ENCODE data around the gene EXOSC2. TPM values are rescaled to one million over a fixed set of nuclear protein-coding genes. Genes with fewer than 3 reads are reported as not detected.

EXOSC2 gene
- total RNA-seq, 1 donor from 2014 or later: 18.4 TPM

- H3K4me3 ChIP-seq: no peak overlapping the region
- DNase-seq (no peak), ATAC-seq (no peak)
- peaks cover 53% of the 10 kb centered on the region for H3K4me1 ChIP-seq
- H3K27ac ChIP-seq: no peak overlapping the region
- H3K9me3 ChIP-seq: no peaks in the 10 kb centered on the region
- no peaks in the 10 kb centered on the region for H3K36me3 ChIP-seq
- no peak for TF ChIP-seq CTCF (IDR thresholded peaks at IDR 0.05)
- H3K27me3 ChIP-seq (ENCODE audit: low read depth): peaks cover 79% of the 10 kb centered on the region
- intact Hi-C loops (cut with DNase I): no loop called here
These were observed 27.9 kb upstream of the EXOSC2 start for GRCh38 chr9:130665431-130666392.

- no peak for DNase-seq
- no peaks in the 10 kb centered on the region for H3K36me3 ChIP-seq
- no peak overlapping the region for H3K27ac ChIP-seq
- peaks cover 45% of the 10 kb centered on the region for H3K4me1 ChIP-seq
- H3K27me3 ChIP-seq (ENCODE audit: low read depth): peaks cover 71% of the 10 kb centered on the region
- H3K4me3 ChIP-seq: no peak overlapping the region
- no peak for TF ChIP-seq CTCF (IDR thresholded peaks at IDR 0.05)
- ATAC-seq: no peak
- no peaks in the 10 kb centered on the region for H3K9me3 ChIP-seq
- intact Hi-C loops (cut with DNase I): no loop called here
These were observed 27.0 kb upstream of the EXOSC2 start for GRCh38 chr9:130666393-130667119.

DNA sequence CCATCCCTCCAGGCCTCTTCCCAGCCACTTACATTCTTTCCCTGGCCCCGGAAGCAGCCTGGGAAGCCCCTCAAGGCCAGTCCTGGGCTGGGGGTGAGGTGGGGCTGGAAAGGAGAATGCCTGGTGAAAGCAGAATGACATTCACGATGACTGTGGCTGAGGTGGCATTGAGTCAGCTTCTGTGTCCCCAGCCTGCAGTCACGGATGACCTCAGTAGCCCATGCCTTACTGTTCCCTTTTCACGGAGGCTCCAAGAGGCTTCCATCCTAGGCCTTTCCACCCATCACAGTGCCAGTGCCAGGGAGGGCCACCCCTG, 26.5 kb upstream of the EXOSC2 start:
- DNase-seq (no peak), ATAC-seq (no peak)
- peaks cover 41% of the 10 kb centered on the region for H3K4me1 ChIP-seq
- no peaks in the 10 kb centered on the region for H3K36me3 ChIP-seq
- H3K27ac ChIP-seq: no peak overlapping the region
- TF ChIP-seq CTCF (IDR thresholded peaks at IDR 0.05): no peak
- intact Hi-C loops (cut with DNase I): no loop called here
- no peak overlapping the region for H3K4me3 ChIP-seq
- no peaks in the 10 kb centered on the region for H3K9me3 ChIP-seq
- peaks cover 65% of the 10 kb centered on the region for H3K27me3 ChIP-seq (ENCODE audit: low read depth)

- Histone ChIP-seq H3K4me1 (peaks cover 30% of the 10 kb centered on the region), H3K4me3 (no peak overlapping the region), H3K9me3 (no peaks in the 10 kb centered on the region), H3K36me3 (no peaks in the 10 kb centered on the region), H3K27me3 (ENCODE audit: low read depth) (peaks cover 54% of the 10 kb centered on the region), H3K27ac (no peak overlapping the region)
- DNase-seq: no peak
- intact Hi-C loops (cut with DNase I): no loop called here
- no peak for TF ChIP-seq CTCF (IDR thresholded peaks at IDR 0.05)
- ATAC-seq: no peak
These were observed 25.4 kb upstream of the EXOSC2 start for GRCh38 chr9:130668196-130668595.

DNA sequence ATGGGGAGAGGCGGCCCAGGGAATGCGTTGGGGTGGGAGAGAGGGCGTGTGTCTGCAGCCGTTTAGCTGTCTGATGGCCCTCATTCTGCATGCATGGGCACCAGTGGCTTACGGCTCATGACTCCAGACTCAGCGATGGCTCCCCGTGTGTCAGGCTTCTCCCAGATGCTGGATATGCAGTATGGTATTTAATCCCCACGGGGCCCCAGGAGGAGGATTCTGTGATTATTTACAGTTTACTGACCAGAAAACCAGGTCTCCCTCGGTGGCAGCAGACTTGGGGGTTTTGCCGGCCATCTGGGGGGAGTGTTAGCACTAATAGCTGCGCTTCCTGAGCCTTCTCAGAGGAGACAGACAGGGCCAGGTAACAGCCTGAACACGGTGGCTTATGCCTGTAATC, 24.9 kb upstream of the EXOSC2 start:
- intact Hi-C loops (cut with DNase I): no loop called here
- H3K27ac ChIP-seq: no peak overlapping the region
- H3K36me3 ChIP-seq: no peaks in the 10 kb centered on the region
- no peaks in the 10 kb centered on the region for H3K9me3 ChIP-seq
- peaks cover 27% of the 10 kb centered on the region for H3K4me1 ChIP-seq
- ATAC-seq: no peak
- TF ChIP-seq CTCF (IDR thresholded peaks at IDR 0.05): no peak
- H3K4me3 ChIP-seq: no peak overlapping the region
- H3K27me3 ChIP-seq (ENCODE audit: low read depth): peaks cover 50% of the 10 kb centered on the region
- DNase-seq: no peak

All from lower lobe of right lung (tissue), 2 donors.